Raji (cell line): Measurements from ENCODE around the gene PLOD3.

Experiments used
- POLR2A ChIP-seq: IDR thresholded peaks from 2 replicates; pipeline ENCODE4 v1.6.1; 2011; ENCODE audit warnings: low read depth, low read length, control low read depth; ENCODE audit not compliant: insufficient read depth

Gene PLOD3

DNA sequence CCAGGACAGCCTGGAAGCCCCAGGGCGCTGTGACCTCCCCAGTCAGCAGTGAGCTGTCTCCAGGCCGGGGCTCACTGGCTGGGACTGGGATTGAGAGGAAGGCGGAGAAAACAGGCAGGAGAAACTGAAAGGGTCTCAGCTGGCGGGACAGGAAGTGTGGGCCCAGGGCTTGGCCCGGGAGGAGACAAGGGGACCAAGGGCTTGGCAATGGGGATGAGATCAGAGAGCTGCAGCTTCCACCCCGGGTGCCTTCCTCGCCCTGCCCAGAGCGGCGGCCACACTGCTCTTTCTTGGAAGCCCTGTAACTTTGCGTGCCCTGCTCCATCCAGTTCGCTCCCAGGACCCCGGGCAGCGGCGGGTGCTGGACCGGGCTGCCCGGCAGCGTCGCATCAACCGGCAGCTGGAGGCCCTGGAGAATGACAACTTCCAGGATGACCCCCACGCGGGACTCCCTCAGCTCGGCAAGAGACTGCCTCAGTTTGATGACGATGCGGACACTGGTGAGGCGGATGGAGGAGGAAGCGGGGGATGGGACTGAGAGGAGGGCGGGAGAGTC, 5.0 kb upstream of the PLOD3 start:
- no peak for TF ChIP-seq POLR2A

- no peak for TF ChIP-seq POLR2A
These were observed 2.9 kb upstream of the PLOD3 start for GRCh38 chr7:101220295-101220694.

DNA sequence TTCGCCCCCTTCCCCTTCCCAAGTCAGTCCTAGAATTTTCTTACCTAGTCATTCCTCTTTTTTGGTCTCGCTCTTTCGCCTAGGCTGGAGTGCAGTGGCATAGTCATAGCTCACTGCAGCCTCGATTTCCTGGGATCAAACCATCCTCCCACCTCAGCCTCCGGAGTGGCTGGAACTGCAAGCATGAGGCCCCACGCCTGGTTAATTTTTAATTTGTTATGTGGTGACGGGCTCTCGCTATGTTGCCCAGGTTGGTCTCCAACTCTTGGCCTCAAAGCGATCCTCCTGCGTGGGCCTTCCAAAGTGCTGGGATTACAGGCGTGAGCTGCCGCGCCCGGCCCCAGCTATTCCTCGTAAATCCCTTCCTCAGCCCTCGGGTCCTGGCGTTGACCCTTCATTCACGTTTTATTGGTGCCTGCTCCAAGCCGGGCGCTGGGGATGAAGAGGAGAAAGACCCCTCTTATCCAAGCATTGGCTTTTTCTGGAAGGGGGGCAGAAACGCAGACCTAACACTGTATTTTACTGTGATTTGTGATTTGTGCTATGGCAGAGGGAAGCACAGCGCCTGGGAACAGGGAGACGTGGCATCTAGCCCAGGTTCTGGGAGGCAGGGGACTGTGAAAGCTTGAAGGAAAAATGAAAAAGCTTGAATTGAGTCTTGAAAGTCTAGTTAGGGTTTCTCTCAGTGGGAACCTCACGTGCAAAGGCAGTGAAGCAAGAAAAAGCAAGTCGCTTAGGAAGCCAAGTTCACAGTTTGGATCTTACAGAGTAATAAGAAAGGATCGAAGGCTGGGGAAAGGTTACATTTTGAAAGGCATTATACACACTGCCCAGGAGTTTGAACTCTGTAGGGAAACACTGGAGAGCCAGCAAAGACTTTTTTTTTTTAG, 1.1 kb upstream of the PLOD3 start:
- TF ChIP-seq POLR2A, result no peak

- TF ChIP-seq POLR2A, result no peak
These were observed 457 bp downstream of the PLOD3 start for GRCh38 chr7:101216860-101217387.

- no peak for TF ChIP-seq POLR2A
These were observed 1.2 kb downstream of the PLOD3 start for GRCh38 chr7:101216001-101216859.

GRCh38 chr7:101212014-101212413, 5.4 kb downstream of the PLOD3 start:
- TF ChIP-seq POLR2A, result no peak

DNA sequence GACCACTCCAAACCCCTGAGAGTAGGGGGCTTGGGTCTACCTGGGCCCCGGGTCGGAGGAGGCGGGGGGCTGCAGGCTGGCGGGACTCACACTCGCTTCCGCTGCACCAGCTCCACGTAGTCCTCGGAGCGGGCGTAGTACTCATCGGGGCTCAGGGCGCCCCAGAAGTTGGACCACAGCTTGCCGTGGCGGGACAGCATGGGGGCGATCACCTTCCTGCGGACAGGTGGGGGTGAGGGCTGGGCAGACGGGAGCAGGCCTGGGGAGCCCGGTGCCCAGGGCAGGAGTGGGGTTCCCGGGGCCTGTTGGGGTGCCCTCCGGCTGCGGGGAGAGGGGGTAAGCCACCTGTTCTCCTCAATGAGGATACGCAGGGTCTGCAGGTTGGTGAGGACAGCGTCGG, 5.9 kb downstream of the PLOD3 start:
- TF ChIP-seq POLR2A, result no peak

GRCh38 chr7:101210143-101210542, 7.2 kb downstream of the PLOD3 start:
- TF ChIP-seq POLR2A, result no peak

- no peak for TF ChIP-seq POLR2A
These were observed 8.6 kb downstream of the PLOD3 start for GRCh38 chr7:101208794-101209193.

DNA sequence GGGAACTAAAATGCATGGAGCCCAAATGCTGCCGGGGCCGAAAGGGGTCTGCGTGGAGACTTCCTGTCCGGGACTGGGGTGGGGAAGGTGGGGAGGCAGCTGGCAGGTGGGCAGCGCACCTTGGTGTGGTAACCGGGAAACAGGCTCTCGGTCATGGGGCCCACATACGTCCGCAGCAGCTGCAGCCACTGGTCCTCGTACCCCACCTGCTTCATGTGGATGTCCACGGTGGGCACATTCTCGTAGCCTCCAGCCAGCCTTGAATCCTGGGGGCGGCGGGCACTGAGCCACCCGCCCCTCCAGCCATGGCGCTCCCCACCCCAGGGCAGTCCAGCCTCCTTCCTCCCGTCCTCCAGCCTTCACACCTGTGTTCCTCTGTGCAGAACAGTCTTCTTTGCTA, 9.9 kb downstream of the PLOD3 start:
- TF ChIP-seq POLR2A, result no peak

DNA sequence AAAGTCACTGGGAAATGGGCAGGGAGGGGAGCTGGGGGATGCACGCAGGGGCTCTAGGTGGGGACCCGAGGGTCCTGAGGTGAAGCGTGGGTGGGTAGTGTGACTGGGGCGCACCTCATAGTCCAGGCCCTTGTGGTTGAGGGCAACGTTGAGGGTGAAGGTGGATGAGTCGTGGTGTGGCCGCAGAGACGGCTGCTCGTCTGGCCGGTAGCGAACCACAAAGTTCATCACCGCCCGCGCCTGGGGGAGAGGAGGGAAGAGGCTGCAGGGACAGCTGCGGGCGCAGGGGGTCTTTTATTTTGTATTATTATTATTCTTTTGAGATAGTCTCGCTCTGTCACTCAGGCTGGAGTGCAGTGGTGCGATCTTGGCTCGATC, 10.7 kb downstream of the PLOD3 start:
- TF ChIP-seq POLR2A, result no peak

GRCh38 chr7:101205901-101206664, 11.3 kb downstream of the PLOD3 start:
- TF ChIP-seq POLR2A, result no peak

DNA sequence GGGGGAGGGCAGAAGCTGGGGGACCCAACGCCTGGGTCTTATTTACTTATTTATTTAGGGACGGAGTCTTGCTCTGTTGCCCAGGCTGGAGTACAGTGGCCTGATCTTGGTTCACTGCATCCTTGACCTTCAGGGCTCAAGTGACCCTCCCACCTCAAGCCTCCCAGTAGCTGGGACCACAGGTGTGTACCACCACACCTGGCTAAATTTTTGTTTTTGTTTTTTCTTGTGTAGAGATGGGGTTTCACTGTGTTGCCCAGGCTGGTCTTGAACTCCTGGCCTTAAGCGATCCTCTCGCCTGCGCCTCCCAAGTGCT, 14.8 kb downstream of the PLOD3 start:
- TF ChIP-seq POLR2A, result no peak

DNA sequence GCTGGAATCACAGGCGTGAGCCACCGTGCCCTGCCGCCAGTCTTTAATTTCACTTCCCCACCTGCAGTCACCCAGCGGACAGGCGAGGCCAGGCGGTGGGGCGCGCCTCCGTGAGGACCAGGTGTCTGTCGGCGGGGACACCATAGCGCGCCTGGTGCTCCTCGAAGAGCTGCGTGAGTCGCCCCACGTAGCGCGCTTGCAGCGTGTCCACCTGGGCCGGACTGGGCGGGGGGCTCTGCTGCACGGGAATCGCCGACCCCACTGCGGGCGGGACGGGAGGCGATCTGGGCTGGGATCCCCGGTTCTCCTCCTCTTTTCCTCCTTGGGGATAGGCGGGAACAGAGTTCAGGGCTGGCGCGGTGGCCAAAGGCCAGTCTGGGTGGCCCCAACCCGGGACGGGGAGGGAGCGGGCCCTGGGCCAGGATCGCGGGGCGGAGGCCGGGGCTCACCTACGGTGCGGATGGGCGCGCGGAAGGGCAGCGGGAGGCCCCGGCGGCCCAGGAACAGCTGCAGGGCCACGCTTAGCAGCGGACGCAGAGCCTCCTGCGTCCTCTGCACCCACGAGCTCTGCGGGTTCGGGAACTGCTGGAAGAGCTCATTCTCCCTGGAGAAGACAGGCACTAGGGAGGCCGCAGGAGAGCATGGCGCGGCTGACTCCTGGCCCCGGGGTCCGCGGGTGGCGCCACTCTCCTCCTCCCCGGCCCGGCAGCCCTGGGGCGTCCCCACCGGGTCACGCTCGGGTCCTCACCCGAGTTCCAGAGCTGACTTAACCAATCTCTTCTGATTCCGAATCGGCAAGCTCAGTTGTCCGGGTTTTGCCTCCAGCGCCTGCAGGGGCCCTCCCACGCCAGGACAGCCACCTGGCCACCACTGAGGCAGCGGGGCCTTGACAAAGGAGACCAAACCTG, 15.4 kb downstream of the PLOD3 start:
- no peak for TF ChIP-seq POLR2A
